Colon (tissue), 2 donors: Measurements from ENCODE around the gene PLA2G3.
"Not testable (repeated sequence)": the region's sequence is repeated elsewhere in the genome, so short reads cannot be mapped to it uniquely, and the experiment has no call there.

ENCODE experiments used
- FAIRE-seq: peaks from 2 replicates; lab custom pipeline; 2012; peaks lifted over from hg19 to GRCh38; lab: Jason Lieb, UNC
- donor health status: control.
- donor health status: control.

PLA2G3 gene, protein sequence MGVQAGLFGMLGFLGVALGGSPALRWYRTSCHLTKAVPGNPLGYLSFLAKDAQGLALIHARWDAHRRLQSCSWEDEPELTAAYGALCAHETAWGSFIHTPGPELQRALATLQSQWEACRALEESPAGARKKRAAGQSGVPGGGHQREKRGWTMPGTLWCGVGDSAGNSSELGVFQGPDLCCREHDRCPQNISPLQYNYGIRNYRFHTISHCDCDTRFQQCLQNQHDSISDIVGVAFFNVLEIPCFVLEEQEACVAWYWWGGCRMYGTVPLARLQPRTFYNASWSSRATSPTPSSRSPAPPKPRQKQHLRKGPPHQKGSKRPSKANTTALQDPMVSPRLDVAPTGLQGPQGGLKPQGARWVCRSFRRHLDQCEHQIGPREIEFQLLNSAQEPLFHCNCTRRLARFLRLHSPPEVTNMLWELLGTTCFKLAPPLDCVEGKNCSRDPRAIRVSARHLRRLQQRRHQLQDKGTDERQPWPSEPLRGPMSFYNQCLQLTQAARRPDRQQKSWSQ

DNA sequence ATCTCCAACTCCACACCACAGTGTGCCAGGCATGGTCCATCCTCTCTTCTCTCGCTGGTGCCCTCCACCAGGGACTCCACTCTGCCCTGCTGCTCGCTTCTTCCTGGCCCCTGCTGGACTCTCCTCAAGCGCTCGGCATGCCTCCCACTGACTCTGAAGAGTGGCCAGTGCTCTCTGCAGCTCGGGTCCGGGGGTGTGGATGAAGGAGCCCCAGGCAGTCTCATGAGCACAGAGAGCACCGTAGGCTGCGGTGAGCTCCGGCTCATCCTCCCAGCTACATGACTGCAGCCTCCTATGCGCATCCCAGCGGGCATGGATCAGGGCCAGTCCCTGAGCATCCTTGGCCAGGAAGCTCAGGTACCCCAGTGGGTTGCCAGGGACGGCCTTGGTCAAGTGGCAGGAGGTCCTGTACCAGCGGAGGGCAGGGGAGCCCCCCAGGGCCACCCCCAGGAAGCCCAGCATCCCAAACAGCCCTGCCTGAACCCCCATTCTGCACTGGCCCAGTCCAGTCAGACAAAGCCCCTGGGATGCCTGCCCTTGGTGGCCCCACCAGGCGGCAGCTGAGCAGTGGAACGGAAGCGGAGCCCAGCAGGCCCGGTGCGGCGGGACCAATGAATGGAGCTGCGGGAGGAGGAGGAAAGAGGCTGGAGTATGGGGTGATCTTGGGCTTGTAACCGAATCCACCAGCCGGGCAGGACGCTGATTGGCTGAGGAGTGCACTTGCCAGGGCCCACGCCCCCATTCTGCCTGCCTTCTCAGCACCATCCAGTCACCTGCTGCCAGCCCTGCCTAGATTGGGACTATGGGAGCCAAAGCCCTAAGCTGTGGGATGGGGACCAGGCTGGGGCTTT, at the start of gene PLA2G3:
Gene PLA2G3, minus strand, starts transcription at position 643 of the 851 bp plus-strand sequence. Its CDS starts 154 bp downstream, at position 489.
- FAIRE-seq = no peak

DNA sequence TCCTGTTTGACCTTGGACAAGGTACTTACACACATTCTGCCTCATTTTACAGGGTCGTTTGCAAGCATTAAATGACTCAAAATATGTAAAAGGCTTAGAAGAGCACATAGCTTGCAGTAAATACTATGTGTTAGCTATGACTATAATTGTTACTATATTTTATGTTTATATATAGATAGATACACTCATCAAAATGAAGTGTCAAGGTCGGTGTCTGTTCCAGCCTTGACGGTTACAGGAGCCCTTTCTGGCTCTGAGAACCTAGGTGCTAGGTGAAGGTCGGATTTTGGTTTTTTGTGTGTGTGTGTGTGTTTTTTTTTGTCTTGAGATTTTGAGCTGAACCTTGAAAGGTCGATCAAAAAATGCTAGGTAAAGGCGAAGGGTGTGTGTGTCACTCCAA, 47.3 kb upstream of the PLA2G3 start:
- FAIRE-seq = no peak

- no peak for FAIRE-seq
Observed at GRCh38 chr22:31185056-31185455, 44.7 kb upstream of the PLA2G3 start.

- no peak for FAIRE-seq
Observed at GRCh38 chr22:31184015-31184414, 43.7 kb upstream of the PLA2G3 start.

GRCh38 chr22:31179345-31179744, 39.0 kb upstream of the PLA2G3 start:
- no peak for FAIRE-seq

- no peak for FAIRE-seq
Observed at GRCh38 chr22:31178859-31179258, 38.6 kb upstream of the PLA2G3 start.

DNA sequence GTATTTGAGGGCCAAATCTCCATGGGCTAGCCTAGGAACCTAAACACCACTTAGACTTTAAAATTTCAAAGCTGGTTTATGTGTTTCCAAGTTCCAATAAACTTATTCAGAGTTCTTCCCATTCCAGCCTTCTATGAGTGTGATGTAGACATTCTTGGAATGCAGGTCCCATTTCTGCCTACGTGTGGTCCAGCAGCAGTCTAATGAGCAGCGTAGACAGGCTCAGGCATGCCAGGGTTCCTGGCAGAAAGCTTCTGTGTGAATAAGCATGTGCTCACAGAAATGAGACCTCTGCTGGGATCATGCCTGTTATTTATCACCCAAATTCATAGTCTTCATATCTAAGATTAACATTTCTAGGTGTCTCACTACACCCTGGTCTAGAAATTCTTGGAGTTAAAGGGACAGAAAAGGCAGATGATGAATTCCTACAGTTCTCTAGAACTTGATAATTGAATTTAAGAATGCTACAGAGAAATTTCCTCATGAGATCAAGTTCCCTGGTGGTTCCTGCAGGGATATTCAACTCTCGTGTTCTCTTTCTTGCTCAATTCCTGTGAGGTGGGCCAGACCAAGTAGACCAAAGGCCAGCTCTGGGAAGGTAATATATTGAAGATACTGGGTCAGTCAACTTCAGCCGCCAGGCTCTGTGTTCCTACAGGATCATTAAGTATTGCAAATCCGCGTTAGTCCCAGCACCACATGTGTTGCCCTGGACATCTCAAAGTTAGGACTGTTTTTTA, 37.3 kb upstream of the PLA2G3 start:
- FAIRE-seq = no peak

GRCh38 chr22:31176923-31177322, 36.6 kb upstream of the PLA2G3 start:
- no peak for FAIRE-seq

GRCh38 chr22:31173386-31174145, 33.3 kb upstream of the PLA2G3 start:
- no peak for FAIRE-seq

DNA sequence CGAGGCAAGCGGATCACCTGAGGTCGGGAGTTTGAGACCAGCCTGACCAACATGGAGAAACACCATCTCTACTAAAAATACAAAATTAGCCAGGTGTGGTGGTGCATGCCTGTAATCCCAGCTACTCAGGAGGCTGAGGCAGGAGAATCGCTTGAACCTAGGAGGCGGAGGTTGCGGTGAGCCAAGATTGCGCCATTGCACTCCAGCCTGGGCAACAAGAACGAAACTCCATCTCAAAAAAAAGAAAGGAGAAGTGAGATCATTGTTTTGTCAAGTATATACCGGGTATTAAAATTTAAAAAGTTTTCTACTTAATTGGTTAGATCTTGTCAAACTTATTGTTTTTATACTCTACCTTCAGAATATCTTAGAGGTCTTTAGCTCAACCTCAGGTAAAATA, 31.4 kb upstream of the PLA2G3 start:
- not testable (repeated sequence) for FAIRE-seq

DNA sequence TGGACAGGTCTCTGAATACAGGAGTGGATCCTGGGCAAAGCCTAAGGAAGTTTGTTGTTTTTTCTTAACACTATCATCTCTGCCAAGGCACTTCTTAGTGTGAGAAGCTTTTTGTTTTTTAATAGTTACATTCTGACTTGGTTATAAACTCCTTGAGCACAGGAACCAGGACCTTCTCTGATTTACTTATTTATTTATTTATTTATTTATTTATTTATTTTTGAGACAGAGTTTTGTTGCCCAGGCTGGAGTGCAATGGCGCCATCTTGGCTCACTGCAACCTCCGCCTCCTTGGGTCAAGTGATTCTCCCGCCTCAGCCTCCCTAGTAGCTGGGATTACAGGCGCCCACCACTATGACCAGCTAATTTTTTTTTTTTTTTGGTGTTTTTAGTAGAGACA, 30.7 kb upstream of the PLA2G3 start:
- FAIRE-seq = no peak

- no peak for FAIRE-seq
Observed at GRCh38 chr22:31162015-31162765, 21.9 kb upstream of the PLA2G3 start.

DNA sequence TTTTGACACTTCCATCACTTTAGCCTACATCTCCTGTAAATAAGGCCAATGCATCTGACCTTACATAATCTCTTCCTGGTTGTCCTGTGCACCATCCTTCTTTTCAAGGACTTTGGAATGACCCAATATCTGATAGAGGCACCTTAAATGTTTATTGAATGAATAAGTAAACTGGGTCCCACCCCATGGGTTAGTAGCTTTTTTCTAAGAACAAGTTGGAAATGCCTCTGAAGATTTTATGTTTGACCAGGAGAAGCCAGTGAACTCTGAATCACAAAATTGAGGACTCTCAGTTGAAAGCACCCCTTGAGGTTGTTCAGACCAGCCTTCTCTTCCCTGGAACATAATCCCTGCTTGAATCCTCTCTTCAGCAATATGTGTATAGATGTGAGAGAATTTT, 21.1 kb upstream of the PLA2G3 start:
- no peak for FAIRE-seq

DNA sequence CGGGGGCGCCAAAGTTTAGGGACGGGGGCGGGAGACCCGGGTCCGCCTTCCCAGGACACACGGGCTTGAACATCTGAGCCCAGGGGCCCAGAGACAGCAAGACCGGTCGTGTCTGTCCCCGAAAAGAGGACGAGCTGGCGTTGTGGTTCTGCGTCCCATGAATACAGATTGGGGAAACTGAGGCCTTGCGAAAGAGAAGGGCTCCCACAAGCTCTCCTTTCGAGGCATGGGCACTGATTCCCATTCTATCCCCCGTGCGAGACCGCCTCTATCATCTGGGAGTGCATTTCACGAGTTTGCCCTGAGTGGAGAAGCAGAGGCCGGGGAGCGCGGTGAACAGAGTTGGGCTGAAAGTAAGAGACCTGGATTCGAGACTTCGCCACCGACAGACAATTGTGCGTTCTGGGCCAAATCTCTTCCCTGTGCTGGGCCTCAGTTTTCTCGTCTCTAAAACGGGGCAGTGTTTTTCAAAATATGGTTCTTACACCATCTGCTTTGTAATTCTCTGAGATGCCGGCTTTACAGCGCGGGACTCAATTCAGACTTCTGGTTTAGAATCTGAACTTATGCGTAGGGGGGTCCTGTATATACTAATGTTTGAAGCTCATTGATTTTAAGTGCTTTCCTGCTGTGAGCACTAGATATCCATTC, 20.1 kb upstream of the PLA2G3 start:
- FAIRE-seq = no peak

DNA sequence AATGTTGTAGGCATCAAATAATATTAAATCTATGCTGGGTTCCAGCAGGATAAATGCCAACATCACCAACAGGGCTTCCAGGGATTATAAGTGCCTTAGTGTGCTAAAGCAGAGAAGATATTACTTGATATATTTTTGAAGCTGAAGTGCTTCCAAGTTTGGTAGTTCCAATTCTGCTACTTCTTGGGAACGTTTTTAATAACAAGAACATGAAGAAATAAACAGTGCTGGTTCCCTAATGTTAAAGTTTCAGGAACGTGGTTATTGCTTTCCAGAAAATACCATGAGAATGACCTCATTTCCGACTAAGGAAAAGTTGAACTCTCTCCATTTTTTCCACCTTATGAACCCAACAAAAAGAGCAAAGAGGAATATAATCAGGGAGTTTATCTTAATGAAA, 15.1 kb upstream of the PLA2G3 start:
- no peak for FAIRE-seq

DNA sequence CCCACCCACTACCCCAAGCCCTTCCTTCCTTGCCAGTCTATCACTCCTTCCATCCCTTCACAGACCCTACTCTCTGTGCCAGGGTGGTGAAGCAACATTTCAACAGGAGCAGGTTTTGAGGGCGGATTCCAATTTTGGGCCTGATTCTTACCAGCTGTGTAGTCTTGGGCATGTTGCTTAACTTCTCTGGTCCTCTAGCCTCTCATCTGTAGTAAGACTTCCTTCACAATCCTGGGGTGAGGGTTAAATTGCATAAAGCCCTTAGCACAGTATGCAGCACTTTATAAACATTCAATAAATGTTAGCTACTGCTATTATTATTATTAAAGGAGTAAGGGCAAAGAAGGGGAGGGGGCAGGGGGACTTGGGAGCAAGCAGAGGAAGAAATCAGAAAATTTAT, 14.7 kb upstream of the PLA2G3 start:
- FAIRE-seq = no peak

- no peak for FAIRE-seq
Observed at GRCh38 chr22:31153357-31153756, 13.0 kb upstream of the PLA2G3 start.

DNA sequence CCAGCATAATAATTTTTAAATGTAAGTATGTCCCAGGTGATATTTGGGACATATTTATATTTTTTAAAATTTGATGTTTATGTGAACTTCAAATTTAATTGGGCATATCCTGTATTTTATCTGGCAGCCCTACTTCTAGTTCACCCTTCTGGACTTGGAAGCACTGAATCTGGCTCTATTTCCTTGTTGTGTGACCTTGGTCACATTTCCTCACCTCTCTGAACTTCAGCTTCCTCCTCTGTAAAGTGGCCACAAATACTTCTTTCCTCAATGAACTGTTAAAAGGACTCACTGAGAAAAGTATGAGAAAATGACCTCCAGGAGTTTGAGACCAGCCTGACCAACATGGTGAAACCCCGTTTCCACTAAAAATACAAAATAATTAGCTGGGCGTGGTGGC, 11.6 kb upstream of the PLA2G3 start:
- no peak for FAIRE-seq

DNA sequence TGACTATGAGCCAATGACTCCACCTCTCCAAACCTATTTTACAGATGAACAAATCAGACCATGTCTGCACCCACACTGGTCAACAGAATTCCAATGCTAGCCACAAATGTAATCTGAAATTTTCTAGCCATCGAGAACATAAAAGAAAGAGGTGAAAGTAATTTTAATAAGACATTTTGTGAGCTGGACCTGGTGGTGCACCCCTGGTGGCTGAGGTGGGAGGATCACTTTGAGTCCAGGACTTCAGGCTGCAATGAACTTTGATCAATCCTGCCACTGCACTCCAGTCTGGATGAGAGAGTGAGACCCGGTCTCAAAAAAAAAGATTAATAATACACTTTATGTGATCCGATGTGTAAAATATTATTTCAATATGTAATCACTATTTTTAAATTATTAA, 10.3 kb upstream of the PLA2G3 start:
- FAIRE-seq = no peak

DNA sequence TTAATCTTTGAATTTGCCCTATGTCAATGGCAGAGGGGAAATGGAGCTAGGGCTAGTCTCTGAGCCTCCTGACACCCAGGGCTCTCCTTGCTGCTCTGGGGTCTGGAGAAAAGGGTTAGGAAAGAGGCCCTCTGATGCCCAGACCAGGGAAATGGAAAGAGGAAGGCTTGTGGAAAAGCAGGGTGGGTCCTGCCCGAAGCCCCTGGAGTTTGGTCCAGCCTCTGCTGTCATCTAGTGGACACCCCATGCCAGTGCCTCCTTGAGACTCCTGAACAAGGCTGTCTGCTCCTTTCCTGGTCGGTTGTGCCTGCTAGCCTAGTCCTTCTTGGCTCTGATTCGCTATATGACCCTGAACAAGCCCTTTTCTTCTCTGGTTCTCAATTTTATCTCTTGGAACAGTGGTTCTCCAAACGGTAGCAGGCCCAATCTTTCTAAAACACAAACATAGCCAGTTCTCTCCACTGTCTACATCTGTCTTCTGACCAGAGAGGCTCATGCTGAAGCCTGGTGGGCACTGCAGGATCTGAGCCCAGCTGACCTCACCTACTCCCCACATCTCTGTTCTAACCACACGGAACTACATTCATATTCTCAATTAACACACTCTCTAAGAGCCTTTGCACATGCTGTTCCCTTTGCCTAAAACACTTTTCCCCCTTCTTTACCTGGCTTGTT, 8.8 kb upstream of the PLA2G3 start:
- FAIRE-seq = no peak
